Measurements from ENCODE around the gene SPOCK2.

- no peak for TF ChIP-seq POLR2A (IDR thresholded peaks at IDR 0.05)
- no peak for TF ChIP-seq CTCF (IDR thresholded peaks at IDR 0.05)
- TF ChIP-seq EP300 (IDR thresholded peaks at IDR 0.05), result no peak
Measured at GRCh38 chr10:72059843-72060822, 28.2 kb downstream of the SPOCK2 start.
